Fibroblast of villous mesenchyme (primary cell): ENCODE measurements around the gene TTC28. TPM values are rescaled to one million over a fixed set of nuclear protein-coding genes. Genes with fewer than 3 reads are reported as not detected.
"Not testable (repeated sequence)": the region's sequence is repeated elsewhere in the genome, so short reads cannot be mapped to it uniquely, and the experiment has no call there.

ENCODE experiments used
- DNase-seq: peaks from one replicate; pipeline ENCODE4 v3.0.0-alpha.2; 2010; ENCODE audit warnings: low read depth
- H3K4me3 ChIP-seq: 2 replicates; pipeline ENCODE4 v1.5.1; 2011; ENCODE audit warnings: low read depth, mild to moderate bottlenecking, low read length
- CTCF ChIP-seq: IDR thresholded peaks from 2 replicates; pipeline ENCODE4 v1.5.1; 2012; ENCODE audit warnings: low read depth, mild to moderate bottlenecking, low read length; ENCODE audit not compliant: insufficient read depth
- total RNA-seq: library from RNA; depleted of rRNA; stranded (reverse); fragments of >200 nt; gene quantifications from 2 replicates; pipeline ENCODE4 v1.2.3, GENCODE V29; 2012

TTC28 gene
- total RNA-seq, 1 donor, result 23.3 TPM

GRCh38 chr22:28702891-28703290, 23.3 kb upstream of the TTC28 start:
- no peak overlapping the region for H3K4me3 ChIP-seq
- DNase-seq, result no peak
- TF ChIP-seq CTCF, result no peak

- H3K4me3 ChIP-seq, DNase-seq: not testable (repeated sequence)
Observed at GRCh38 chr22:28693041-28693760, 13.6 kb upstream of the TTC28 start.

- not testable (repeated sequence) for DNase-seq, H3K4me3 ChIP-seq
Observed at GRCh38 chr22:28689796-28690195, 10.2 kb upstream of the TTC28 start.

- H3K4me3 ChIP-seq, DNase-seq: not testable (repeated sequence)
Observed at GRCh38 chr22:28682966-28683365, 3.3 kb upstream of the TTC28 start.

- H3K4me3 ChIP-seq, result not testable (repeated sequence)
- peak; percentile 50 for DNase-seq
Observed at GRCh38 chr22:28680813-28681490, 1.3 kb upstream of the TTC28 start.

GRCh38 chr22:28678778-28679610, 646 bp downstream of the TTC28 start:
- H3K4me3 ChIP-seq, result peak overlapping the region; percentile 84
- DNase-seq, result peak; percentile 11

GRCh38 chr22:28678170-28678569, 1.5 kb downstream of the TTC28 start:
- not testable (repeated sequence) for DNase-seq, H3K4me3 ChIP-seq

GRCh38 chr22:28674121-28674563, 5.5 kb downstream of the TTC28 start:
- DNase-seq, result peak; percentile 72
- TF ChIP-seq CTCF, result no peak
- H3K4me3 ChIP-seq, result no peak overlapping the region

GRCh38 chr22:28670756-28671155, 8.9 kb downstream of the TTC28 start:
- no peak for DNase-seq
- no peak overlapping the region for H3K4me3 ChIP-seq
- TF ChIP-seq CTCF, result no peak

GRCh38 chr22:28670161-28670560, 9.5 kb downstream of the TTC28 start:
- TF ChIP-seq CTCF, result no peak
- no peak overlapping the region for H3K4me3 ChIP-seq
- DNase-seq, result peak; percentile 18
